Sigmoid colon (tissue), 4 donors: ENCODE measurements around the gene MAPK8IP3.

Experiments used
- POLR2A ChIP-seq, 2 donors: fragments of 450-650 bp; IDR thresholded peaks; one replicate each; pipeline ENCODE4 v1.6.1; 2016; ENCODE audit warnings: antibody characterized with exemption in 2 of 2, mild to moderate bottlenecking in 2 of 2, moderate library complexity in 2 of 2
- POLR2AphosphoS5 ChIP-seq, 4 donors: sonication (generic); formaldehyde crosslinking; IDR thresholded peaks; one replicate each; pipeline ENCODE4 v1.6.1; 2017; ENCODE audit warnings: antibody characterized with exemption in 4 of 4
- TF ChIP-seq, protein P1 (sequence below), 4 experiments: fragments of 450-650 bp in 3 of 4; fragments of 200-600 bp in 1 of 4; IDR thresholded peaks; one replicate each; pipeline ENCODE4 v1.5.1; 2016 to 2019; ENCODE audit warnings: antibody characterized with exemption in 4 of 4, mild to moderate bottlenecking in 3 of 4, moderate library complexity in 2 of 4

- TF ChIP-seq POLR2A (IDR thresholded peaks at IDR 0.05) (no peak), POLR2AphosphoS5 (IDR thresholded peaks at IDR 0.05) (no peak)
- TF ChIP-seq, protein P1, sequence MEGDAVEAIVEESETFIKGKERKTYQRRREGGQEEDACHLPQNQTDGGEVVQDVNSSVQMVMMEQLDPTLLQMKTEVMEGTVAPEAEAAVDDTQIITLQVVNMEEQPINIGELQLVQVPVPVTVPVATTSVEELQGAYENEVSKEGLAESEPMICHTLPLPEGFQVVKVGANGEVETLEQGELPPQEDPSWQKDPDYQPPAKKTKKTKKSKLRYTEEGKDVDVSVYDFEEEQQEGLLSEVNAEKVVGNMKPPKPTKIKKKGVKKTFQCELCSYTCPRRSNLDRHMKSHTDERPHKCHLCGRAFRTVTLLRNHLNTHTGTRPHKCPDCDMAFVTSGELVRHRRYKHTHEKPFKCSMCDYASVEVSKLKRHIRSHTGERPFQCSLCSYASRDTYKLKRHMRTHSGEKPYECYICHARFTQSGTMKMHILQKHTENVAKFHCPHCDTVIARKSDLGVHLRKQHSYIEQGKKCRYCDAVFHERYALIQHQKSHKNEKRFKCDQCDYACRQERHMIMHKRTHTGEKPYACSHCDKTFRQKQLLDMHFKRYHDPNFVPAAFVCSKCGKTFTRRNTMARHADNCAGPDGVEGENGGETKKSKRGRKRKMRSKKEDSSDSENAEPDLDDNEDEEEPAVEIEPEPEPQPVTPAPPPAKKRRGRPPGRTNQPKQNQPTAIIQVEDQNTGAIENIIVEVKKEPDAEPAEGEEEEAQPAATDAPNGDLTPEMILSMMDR (IDR thresholded peaks at IDR 0.05): no peak
These were observed 40.1 kb downstream of the MAPK8IP3 start for GRCh38 chr16:1745900-1746692.
